Spleen (tissue), 7 donors: Measurements from ENCODE around the gene KIAA0825.

ENCODE experiments used
- POLR2A ChIP-seq, 3 donors: fragments of 450-650 bp; IDR thresholded peaks; one replicate each; pipeline ENCODE4 v1.5.1; 2017; ENCODE audit warnings: antibody characterized with exemption in 3 of 3, mild to moderate bottlenecking in 1 of 3
- POLR2AphosphoS5 ChIP-seq, 3 donors: sonication (generic); formaldehyde crosslinking; IDR thresholded peaks; one replicate each; pipeline ENCODE4 v1.5.1; 2017; ENCODE audit warnings: antibody characterized with exemption in 3 of 3
- TF ChIP-seq, protein P1 (sequence below), 11 experiments: fragments of 200-600 bp in 7 of 11; fragments of 450-650 bp in 4 of 11; sonication (generic) in 4 of 11; IDR thresholded peaks in 8 of 11; conservative IDR thresholded peaks in 3 of 11; 1 replicate in 7 of 11; 2 replicates in 4 of 11; pipeline versions ENCODE4 v1.4.0 to v1.8.0; 2016 to 2021; ENCODE audit warnings: antibody characterized with exemption in 11 of 11, inconsistent platforms in 4 of 11, mild to moderate bottlenecking in 1 of 11
- donor health status: DM: no; HTN: no; CAD: no; lungs with moderate emphysema.
- donor health status: DM: no; HTN: no; CAD: no.
- donor health status: DM: no; HTN: no; CAD: no.

- TF ChIP-seq POLR2AphosphoS5 (IDR thresholded peaks at IDR 0.05) (no peak), POLR2A (IDR thresholded peaks at IDR 0.05) (no peak)
- TF ChIP-seq, protein P1, sequence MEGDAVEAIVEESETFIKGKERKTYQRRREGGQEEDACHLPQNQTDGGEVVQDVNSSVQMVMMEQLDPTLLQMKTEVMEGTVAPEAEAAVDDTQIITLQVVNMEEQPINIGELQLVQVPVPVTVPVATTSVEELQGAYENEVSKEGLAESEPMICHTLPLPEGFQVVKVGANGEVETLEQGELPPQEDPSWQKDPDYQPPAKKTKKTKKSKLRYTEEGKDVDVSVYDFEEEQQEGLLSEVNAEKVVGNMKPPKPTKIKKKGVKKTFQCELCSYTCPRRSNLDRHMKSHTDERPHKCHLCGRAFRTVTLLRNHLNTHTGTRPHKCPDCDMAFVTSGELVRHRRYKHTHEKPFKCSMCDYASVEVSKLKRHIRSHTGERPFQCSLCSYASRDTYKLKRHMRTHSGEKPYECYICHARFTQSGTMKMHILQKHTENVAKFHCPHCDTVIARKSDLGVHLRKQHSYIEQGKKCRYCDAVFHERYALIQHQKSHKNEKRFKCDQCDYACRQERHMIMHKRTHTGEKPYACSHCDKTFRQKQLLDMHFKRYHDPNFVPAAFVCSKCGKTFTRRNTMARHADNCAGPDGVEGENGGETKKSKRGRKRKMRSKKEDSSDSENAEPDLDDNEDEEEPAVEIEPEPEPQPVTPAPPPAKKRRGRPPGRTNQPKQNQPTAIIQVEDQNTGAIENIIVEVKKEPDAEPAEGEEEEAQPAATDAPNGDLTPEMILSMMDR (IDR thresholded peaks at IDR 0.05 in 8 of 11, conservative IDR thresholded peaks at IDR 0.05 in 3 of 11), result no peak
Observed at GRCh38 chr5:94175912-94176311, 442.5 kb downstream of the KIAA0825 start.
